22Rv1 (cell line): ENCODE data around the gene KRT2.

Experiments
- H3K27ac ChIP-seq: fragments of 450-650 bp; 2 replicates; pipeline ENCODE4 v1.5.1; 2017
- ZFX ChIP-seq: fragments of 450-650 bp; IDR thresholded peaks from 2 replicates; pipeline ENCODE4 v1.6.1; 2017; ENCODE audit warnings: antibody characterized with exemption, borderline replicate concordance
- TF ChIP-seq, protein P1 (sequence below): fragments of 450-650 bp; IDR thresholded peaks from 2 replicates; pipeline ENCODE4 v1.5.1; 2017; ENCODE audit warnings: mild to moderate bottlenecking

The KRT2 gene

DNA sequence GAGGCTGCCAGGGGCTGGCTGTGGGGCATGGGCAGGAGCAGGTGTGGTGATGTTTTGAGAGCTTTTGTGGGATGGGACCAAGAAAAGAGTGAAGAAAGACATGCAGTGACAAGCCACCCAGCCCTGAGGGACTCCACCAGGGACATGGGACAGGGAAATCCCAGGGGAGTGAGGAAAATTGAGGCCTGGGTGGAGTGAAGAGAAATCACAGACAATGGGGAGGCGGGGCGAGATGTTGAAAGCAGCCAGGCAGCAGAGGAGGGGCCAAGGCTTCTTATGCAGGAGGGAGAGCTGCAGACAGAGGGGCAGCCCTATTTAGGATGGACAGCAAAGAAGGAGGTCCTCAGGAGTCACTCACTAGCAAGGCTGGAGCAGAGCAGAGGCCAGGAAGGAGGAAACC lies 32.4 kb upstream of the KRT2 start:
- TF ChIP-seq, protein P1, sequence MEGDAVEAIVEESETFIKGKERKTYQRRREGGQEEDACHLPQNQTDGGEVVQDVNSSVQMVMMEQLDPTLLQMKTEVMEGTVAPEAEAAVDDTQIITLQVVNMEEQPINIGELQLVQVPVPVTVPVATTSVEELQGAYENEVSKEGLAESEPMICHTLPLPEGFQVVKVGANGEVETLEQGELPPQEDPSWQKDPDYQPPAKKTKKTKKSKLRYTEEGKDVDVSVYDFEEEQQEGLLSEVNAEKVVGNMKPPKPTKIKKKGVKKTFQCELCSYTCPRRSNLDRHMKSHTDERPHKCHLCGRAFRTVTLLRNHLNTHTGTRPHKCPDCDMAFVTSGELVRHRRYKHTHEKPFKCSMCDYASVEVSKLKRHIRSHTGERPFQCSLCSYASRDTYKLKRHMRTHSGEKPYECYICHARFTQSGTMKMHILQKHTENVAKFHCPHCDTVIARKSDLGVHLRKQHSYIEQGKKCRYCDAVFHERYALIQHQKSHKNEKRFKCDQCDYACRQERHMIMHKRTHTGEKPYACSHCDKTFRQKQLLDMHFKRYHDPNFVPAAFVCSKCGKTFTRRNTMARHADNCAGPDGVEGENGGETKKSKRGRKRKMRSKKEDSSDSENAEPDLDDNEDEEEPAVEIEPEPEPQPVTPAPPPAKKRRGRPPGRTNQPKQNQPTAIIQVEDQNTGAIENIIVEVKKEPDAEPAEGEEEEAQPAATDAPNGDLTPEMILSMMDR, result no peak
- TF ChIP-seq ZFX, result no peak
- H3K27ac ChIP-seq, result no peak overlapping the region

DNA sequence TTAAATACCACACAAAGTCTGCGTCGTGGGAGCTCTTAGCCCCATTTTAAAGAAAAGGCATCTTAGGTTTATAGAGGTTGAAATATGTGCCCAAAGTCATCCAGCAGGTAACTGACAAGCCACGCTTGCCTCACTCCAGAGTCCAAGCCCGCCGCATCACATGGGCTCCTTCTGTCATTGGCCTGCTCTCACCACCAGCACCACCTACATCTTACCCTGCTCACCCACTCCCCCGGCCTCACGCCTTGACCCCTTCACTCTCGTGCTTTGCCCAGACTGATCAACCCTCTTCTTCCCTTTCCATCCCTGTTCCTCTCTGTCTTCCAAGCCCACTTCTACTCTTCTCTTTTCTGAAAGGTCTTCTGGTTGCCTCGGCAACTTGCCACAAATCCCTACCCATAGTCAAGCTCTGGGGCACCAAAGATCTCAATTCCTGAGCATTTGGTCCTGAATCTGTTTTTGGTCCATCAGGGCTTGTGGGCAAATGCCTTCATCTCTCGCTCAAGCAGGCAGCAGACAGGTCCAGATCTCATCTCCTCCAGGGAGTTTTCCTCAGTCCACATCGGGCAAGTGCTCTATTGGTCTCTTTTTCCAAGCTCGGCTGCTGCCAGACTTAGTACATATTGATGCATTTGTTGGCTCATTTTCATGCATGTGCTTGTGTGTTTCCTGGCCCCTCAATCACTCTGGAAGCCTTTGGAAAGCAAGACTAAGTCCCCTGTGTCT lies 31.7 kb upstream of the KRT2 start:
- no peak for TF ChIP-seq ZFX
- TF ChIP-seq, protein P1, result no peak
- no peak overlapping the region for H3K27ac ChIP-seq

DNA sequence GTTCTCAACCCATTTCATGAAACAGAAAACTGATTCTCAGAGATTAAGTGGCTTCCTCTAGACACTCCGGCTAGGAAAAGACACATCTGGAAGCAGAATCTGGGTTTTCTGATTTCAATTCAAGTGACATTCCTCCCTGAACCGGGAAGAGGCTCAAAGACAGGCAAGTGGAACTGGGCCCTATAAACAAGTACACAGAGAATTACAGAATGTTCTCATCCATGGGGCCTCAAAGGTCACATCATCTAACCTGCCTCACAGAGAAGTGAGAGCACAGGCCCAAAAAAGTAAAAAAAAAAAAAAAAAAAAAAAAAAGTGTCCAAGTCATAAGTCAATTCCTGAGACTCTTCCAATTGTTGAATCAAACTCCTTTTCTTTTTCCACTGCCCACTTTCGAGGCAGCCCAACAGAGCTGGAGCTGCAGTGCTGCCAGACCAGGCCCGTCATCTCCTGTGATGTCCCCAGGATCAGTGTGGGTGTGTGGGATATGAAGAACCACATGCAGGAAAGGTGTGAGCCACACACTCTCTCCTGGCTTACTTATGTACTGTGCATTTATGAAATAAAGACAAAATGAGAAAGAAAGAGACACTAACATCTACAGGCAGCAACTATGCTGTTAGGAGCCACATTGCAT lies 31.0 kb upstream of the KRT2 start:
- no peak overlapping the region for H3K27ac ChIP-seq
- TF ChIP-seq ZFX, result no peak
- TF ChIP-seq, protein P1, result no peak

DNA sequence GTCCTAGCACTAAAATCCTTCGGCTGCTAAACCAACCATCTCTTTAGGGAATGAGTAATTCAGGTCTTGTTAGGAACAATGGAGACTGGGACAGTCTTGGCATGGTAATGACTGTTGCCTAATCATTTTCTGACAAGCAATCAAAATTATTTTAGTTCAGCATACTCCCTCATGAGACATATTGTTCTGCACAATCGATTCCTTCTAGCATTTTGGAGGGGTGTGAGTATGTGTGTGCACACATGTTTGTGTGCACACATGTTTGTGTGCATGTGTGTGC lies 30.3 kb upstream of the KRT2 start:
- TF ChIP-seq, protein P1, result no peak
- TF ChIP-seq ZFX, result no peak
- no peak overlapping the region for H3K27ac ChIP-seq

DNA sequence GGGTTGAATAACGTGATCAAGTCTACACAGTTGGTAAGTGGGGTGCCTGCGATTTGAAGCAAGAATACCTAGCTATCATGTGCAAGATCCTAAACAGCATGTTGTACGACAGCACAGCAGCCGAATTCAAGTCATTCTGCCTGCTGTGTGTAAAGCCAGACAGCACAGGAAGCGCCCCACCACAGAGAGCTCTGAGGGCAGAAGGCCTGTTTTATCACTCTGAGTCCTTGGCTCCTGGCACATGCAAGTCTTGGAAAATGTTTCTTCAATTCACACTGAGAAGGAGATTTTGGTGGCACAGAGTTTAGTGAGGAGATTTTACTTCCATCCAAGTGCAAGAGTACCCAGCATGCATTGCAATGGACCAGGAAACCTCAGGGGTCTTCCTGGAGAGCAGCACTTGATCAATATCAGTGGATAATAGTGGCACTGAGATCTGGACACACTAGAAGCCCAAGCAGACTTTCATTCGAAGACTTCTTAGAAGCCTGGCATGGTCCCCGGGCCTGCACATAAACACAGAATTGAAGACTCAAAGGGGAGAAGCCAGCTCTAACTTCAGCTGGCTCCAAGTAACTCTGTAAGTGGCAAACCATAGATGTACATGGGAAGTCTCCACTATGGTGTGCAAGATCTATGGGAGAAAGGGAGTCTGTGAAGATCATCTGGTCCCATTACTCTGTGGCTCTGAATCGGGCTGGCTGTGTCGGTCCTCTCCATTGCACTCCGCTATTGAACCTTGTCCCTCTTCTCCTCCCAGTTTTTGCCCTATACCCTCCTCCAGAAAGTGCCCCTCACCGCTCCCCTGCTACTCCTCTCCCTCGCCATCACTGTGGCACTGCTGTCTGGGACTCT lies 29.7 kb upstream of the KRT2 start:
- no peak for TF ChIP-seq ZFX
- TF ChIP-seq, protein P1, result no peak
- no peak overlapping the region for H3K27ac ChIP-seq

DNA sequence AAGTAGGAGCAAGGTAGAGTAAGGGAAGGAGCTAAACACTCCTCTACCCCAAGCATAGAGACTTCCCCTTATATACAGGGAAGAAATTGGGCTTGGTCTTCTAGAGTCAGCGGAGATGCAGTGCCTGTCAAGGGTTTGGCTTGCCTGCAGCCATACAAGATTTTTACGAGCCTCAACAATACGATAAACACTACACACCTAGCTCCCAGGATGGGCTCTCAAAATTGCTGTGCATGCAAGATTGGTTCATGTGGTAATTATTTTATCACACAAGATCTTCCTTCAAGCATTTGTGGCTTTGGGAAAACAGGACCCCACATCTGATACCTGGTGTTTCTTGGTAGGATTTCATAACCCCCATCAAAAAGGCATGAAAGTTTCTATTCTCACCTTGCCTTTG lies 28.4 kb upstream of the KRT2 start, which contains the start of gene KRT1:
Gene KRT1, minus strand, starts transcription at position 45 of the 400 bp plus-strand sequence. CDS start 59 bp downstream, outside the sequence.
- TF ChIP-seq, protein P1, result no peak
- no peak for TF ChIP-seq ZFX
- H3K27ac ChIP-seq, result no peak within 1 kb of the TSS

DNA sequence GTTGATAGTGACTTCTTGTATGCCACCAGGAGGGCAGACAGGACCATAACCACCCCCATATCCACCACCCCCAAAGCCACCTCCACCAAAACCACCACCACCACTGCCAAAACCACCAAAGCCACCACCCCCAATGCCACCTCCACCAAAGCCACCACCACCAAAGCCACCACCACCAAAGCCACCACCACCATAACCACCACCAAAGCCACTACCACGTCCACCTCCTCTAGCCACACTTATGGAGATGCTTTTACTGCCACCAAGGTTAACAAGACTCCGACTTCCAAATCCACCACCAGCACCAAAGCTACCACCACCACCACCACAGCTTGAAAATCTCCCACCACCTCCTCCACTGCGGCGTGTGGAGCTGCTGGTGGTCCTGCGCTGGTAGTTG lies 27.9 kb upstream of the KRT2 start:
- H3K27ac ChIP-seq, result no peak overlapping the region
- TF ChIP-seq, protein P1, result no peak
- TF ChIP-seq ZFX, result no peak
